Psoas muscle (tissue), 8 donors: ENCODE measurements around the gene ACTL8. TPM values are rescaled to one million over a fixed set of nuclear protein-coding genes. Genes with fewer than 3 reads are reported as not detected.
A peak's percentile ranks its signal among the peaks of the same experiment; 100 is the strongest.

Experiments
- ATAC-seq, 4 donors: fragments of 200-7000 bp; cut with Tn5 transposase; one replicate each; pipeline ENCODE4 v1.9.1; 2020; ENCODE audit warnings: moderate library complexity in 3 of 4, mild to moderate bottlenecking in 2 of 4
- DNase-seq, 2 donors: peaks; one replicate each; pipeline ENCODE4 v3.0.0-alpha.2; 2020
- H3K27ac ChIP-seq: fragments of 200-600 bp; one replicate; pipeline ENCODE4 v1.8.0; 2022
- H3K27me3 ChIP-seq, 3 donors: fragments of 200-600 bp in 1 of 3; one replicate each; pipeline versions ENCODE4 v1.6.1 to v1.8.0; 2013 to 2022; ENCODE audit warnings: low read length in 2 of 3, mild to moderate bottlenecking in 2 of 3, moderate library complexity in 1 of 3; ENCODE audit not compliant: insufficient read depth in 3 of 3
- H3K36me3 ChIP-seq, 2 donors: fragments of 200-600 bp in 1 of 2; one replicate each; pipeline versions ENCODE4 v1.6.1 to v1.8.0; 2013 to 2022; ENCODE audit warnings: low read depth in 1 of 2, mild to moderate bottlenecking in 1 of 2, moderate library complexity in 1 of 2; ENCODE audit not compliant: insufficient read depth in 1 of 2
- H3K4me1 ChIP-seq: fragments of 200-600 bp; one replicate; pipeline ENCODE4 v1.8.0; 2022
- H3K4me3 ChIP-seq: fragments of 200-600 bp; one replicate; pipeline ENCODE4 v1.8.0; 2022; ENCODE audit warnings: mild to moderate bottlenecking
- H3K9me3 ChIP-seq: fragments of 200-600 bp; one replicate; pipeline ENCODE4 v1.8.0; 2022
- CTCF ChIP-seq: fragments of 200-600 bp; IDR thresholded peaks from one replicate; pipeline ENCODE4 v1.8.0; 2022; ENCODE audit warnings: antibody characterized with exemption
- WGBS, 3 donors: extraction: QIAGEN DNeasy Blood & Tissue Kit; methylation state at CpG; one replicate each; pipeline versions ENCODE4 v1.1.6 to v1.1.7; 2013; 5-methylcytosine and 5-hydroxymethylcytosine counted together
- intact Hi-C, 2 donors: fragments of 100-400 bp; cut with DNase I; formaldehyde crosslinking; loops; one replicate each; pipeline versions ENCODE4 v1.11.0 to v1.14.2; 2022
- polyA plus RNA-seq, 3 donors: library from polyadenylated mRNA; stranded (reverse); fragments of 200-250 nt; gene quantifications; one replicate each; pipeline ENCODE4 v1.2.3, GENCODE V29; 2013
- total RNA-seq, 4 donors: library from RNA; stranded (reverse); fragmentation: NEBNext Ultra II Directional in 2 of 4; extraction: Animal tissue kit (Norgen Biotek cat#: 25700) in 2 of 4; gene quantifications; one replicate each; pipeline versions ENCODE4 v1.2.1 to v1.2.4, GENCODE V29; 2021 to 2023
- donor health status: healthy with polysubstance abuse.
- donor health status: DM: no; HTN: no; CAD: no; lungs with moderate emphysema.
- donor health status: Bipolar disorder and iron deficiency.
- donor health status: healthy.
- donor health status: DM: yes; HTN: yes; CAD: no.
- donor health status: DM: no; HTN: no; CAD: no.
- donor health status: DM: no; HTN: no; CAD: no.
- donor health status: DM: yes; HTN: yes; CAD: no.

ACTL8 gene
- total and polyA plus RNA-seq, 7 donors = not detected

GRCh38 chr1:17819129-17819802, 64.1 kb downstream of the ACTL8 start:
- no peaks in the 10 kb centered on the region for H3K27me3 ChIP-seq
- H3K9me3 ChIP-seq = no peaks in the 10 kb centered on the region
- intact Hi-C loops = no loop called here
- H3K36me3 ChIP-seq = no peaks in the 10 kb centered on the region
- 25 to 38% (median 35%) methylated on average over 17 of the region's 17 CpGs for WGBS, 3 donors
- no peaks in the 10 kb centered on the region for H3K4me1 ChIP-seq
- ATAC-seq = peak; percentile 83 to 99 (median 92)
- no peak overlapping the region for H3K27ac ChIP-seq
- no peak overlapping the region for H3K4me3 ChIP-seq
- peak; percentile 25 to 62 for DNase-seq
- TF ChIP-seq CTCF = no peak

GRCh38 chr1:17820198-17820597, 65.1 kb downstream of the ACTL8 start:
- Histone ChIP-seq H3K9me3 (no peaks in the 10 kb centered on the region), H3K27me3 (no peaks in the 10 kb centered on the region), H3K27ac (no peak overlapping the region), H3K36me3 (no peaks in the 10 kb centered on the region), H3K4me3 (no peak overlapping the region), H3K4me1 (no peaks in the 10 kb centered on the region)
- TF ChIP-seq CTCF = no peak
- no peak for ATAC-seq
- no peak for DNase-seq
- WGBS, 3 donors = 85 to 86% (median 85%) methylated on average over 8 of the region's 8 CpGs
- intact Hi-C loops = no loop called here

GRCh38 chr1:17822741-17823426, 67.8 kb downstream of the ACTL8 start:
- no peak for TF ChIP-seq CTCF
- no peak for ATAC-seq
- no peak for DNase-seq
- no peak overlapping the region for H3K4me3 ChIP-seq
- H3K9me3 ChIP-seq = no peaks in the 10 kb centered on the region
- WGBS, 3 donors = 93 to 95% (median 94%) methylated on average over 22 of the region's 22 CpGs
- H3K4me1 ChIP-seq = no peaks in the 10 kb centered on the region
- H3K27ac ChIP-seq = no peak overlapping the region
- no peaks in the 10 kb centered on the region for H3K36me3 ChIP-seq
- peaks cover 0 to 21% (median 0%) of the 10 kb centered on the region in 3 donors for H3K27me3 ChIP-seq
- intact Hi-C loops = no loop called here

GRCh38 chr1:17825273-17826164, 70.4 kb downstream of the ACTL8 start:
- DNase-seq = no peak
- H3K27me3 ChIP-seq = peaks cover 0 to 43% (median 5%) of the 10 kb centered on the region in 3 donors
- no peak for TF ChIP-seq CTCF
- no peak overlapping the region for H3K4me3 ChIP-seq
- H3K9me3 ChIP-seq = no peaks in the 10 kb centered on the region
- H3K36me3 ChIP-seq = no peaks in the 10 kb centered on the region
- WGBS, 3 donors = 61 to 74% (median 63%) methylated on average over 33 of the region's 33 CpGs
- H3K27ac ChIP-seq = no peak overlapping the region
- no peaks in the 10 kb centered on the region for H3K4me1 ChIP-seq
- intact Hi-C loops = loop anchor here in 1 of 2 donors (5.0 kb wide), 1 partner anchor 163 kb away; no protein-coding TSS in a partner anchor
- ATAC-seq = no peak
